ENCODE measurements around the gene NKTR.

NKTR gene

DNA sequence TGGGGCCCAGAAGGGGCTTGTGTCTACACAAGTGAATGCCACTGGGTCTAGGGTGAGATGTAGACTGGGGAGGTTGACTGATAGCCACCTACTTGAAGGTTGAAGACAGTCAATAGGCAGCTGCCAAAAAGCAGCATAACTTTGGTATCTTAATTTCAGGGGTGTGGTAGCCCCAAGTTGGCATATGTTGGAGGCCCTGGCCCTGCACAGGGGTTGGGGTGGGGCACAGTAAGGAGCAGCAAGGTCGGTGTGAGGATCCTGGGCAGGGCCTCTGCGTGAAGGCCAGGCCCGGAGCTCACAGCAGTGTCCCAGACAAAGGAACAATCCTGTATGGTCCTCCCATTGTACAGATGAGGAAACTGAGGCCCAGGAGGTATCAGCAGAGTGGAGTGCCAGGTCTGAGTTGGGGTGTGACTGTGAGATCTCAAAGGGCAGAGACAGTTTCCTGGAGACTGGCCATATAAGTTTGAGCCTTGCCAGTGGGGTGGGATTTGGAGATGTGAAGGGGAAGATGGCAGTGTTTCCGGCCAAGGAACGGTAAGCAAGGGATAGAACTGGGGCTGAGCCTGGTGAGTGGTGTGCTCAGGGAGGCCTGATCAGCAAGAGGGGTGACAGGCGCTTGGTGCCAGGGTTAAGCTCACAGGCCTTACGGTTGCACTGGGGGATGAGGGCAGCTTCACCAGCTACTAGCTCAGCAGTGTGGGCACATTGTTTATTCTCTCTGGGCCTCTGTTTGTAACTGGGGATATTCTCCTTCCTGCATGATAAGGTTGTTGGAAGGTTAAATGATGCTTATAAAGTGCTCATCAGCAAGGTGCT, 86.6 kb downstream of the NKTR start:
- H3K4me3 ChIP-seq (ENCODE audit: low read length), result no peak overlapping the region
- DNase-seq (ENCODE audit: low read depth), result no peak
- TF ChIP-seq, protein P1, sequence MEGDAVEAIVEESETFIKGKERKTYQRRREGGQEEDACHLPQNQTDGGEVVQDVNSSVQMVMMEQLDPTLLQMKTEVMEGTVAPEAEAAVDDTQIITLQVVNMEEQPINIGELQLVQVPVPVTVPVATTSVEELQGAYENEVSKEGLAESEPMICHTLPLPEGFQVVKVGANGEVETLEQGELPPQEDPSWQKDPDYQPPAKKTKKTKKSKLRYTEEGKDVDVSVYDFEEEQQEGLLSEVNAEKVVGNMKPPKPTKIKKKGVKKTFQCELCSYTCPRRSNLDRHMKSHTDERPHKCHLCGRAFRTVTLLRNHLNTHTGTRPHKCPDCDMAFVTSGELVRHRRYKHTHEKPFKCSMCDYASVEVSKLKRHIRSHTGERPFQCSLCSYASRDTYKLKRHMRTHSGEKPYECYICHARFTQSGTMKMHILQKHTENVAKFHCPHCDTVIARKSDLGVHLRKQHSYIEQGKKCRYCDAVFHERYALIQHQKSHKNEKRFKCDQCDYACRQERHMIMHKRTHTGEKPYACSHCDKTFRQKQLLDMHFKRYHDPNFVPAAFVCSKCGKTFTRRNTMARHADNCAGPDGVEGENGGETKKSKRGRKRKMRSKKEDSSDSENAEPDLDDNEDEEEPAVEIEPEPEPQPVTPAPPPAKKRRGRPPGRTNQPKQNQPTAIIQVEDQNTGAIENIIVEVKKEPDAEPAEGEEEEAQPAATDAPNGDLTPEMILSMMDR (conservative IDR thresholded peaks at IDR 0.05; ENCODE audit: low read depth, low read length), result no peak

DNA sequence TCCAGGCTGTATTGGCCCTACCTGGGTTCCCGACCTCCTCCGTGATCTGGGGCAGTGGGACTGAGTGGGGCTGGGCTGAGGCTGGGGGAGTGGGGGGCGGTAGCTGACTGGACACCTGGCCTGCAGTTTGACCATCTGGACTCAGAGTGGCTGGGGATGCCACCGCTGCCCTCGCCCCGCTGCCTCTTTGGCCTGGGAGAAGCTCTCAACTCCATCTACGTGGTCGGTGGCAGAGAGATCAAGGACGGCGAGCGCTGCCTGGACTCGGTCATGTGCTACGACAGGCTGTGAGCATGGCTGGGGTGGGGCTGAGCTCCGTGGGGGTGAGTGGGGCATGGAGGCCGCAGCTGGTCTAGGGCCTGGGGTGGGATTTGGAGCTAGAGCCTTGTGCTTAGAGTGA, 87.5 kb downstream of the NKTR start:
- TF ChIP-seq, protein P1 (conservative IDR thresholded peaks at IDR 0.05; ENCODE audit: low read depth, low read length), result no peak
- H3K4me3 ChIP-seq (ENCODE audit: low read length), result no peak overlapping the region
- no peak for DNase-seq (ENCODE audit: low read depth)

DNA sequence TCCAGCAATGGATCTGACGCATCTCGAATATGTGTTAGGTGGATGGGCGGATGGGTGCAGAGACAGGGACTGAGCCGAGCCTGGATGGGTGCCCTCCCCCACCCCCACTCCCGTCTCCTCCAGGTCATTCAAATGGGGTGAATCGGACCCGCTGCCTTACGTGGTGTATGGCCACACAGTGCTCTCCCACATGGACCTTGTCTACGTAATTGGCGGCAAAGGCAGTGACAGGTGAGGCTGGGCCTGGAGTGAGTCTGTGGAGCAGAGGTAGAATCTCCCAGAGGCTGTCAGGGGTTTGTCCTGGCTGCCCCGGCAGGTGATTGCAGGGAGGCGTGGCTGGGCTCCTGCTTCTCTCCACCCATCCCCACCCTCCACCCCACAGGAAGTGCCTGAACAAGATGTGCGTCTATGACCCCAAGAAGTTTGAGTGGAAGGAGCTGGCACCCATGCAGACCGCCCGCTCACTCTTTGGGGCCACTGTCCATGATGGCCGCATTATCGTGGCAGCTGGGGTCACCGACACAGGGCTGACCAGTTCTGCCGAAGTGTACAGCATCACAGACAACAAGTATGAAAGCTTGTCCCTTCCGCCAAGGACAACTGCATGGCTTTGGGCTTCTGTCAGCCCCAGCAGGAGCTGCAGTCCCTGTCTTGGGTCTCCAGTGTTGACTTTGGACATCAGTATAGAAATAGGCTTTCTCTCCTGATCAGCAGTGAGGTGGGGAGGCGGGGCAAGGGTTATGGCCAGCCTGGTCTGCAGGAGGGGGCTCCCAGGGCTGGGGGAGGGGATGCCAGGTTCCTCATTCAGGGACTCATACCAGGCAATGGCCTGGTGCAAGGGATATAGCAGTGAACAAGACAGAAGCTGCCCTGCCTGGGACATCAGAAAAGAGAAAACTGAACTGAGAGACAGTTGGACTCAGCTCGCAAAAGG, 88.3 kb downstream of the NKTR start:
- DNase-seq (ENCODE audit: low read depth), result no peak
- TF ChIP-seq, protein P1 (conservative IDR thresholded peaks at IDR 0.05; ENCODE audit: low read depth, low read length), result no peak

DNA sequence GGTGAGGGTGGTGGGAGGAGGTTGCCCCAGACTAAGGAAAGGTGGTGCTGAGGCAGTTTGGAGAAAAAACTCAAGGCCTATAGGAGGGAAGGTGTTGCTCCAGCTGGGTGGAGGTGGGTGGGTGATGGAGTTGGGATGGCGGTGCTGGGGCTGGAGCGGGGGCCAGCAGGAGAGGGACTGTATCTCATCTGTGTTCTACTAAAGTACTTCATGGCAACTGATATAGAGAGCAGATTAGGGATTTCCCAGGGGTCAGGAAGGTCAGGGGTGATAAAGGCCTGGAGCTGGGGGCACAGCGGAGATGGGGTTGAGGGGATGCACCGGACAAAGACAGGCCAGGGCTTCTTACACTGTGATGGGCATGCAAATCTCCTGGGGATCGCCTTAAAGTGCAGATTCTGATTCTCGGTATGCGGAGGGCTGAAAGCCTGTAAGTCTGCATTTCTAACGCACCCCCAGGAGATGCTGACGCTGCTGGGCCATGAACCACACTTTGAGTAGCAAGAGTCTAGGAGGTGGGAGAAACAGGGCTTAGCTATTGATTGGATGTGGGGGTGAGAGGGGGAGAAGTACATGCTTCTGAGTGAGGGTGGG, 89.0 kb downstream of the NKTR start:
- no peak for DNase-seq (ENCODE audit: low read depth)
- TF ChIP-seq, protein P1 (conservative IDR thresholded peaks at IDR 0.05; ENCODE audit: low read depth, low read length), result no peak

More for the DNA sequence above, 88.3 kb downstream of the NKTR start:
- H3K4me3 ChIP-seq (ENCODE audit: low read length), result no peak overlapping the region

DNA sequence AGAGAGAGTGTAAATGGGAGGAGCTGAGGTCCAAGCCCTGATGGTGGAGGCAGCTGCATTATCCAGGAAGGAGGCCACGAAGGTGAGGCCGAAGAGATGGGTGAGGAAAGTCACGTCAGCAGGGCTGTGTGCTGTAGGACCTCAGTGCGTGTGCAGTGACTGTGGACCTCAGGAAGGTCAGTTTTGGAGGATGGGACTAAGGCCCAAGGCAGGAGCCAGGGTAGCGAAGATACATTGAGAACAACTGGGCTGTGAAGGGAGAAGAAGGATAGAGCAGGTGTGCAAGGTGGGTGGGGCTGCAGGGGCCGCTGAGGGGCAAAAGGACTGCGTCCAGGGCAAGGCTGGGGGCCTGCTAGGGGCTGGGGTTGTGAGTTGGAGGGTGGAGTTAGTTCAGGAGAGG, 89.7 kb downstream of the NKTR start:
- no peak for DNase-seq (ENCODE audit: low read depth)
- no peak overlapping the region for H3K4me3 ChIP-seq (ENCODE audit: low read length)
- TF ChIP-seq, protein P1 (conservative IDR thresholded peaks at IDR 0.05; ENCODE audit: low read depth, low read length), result no peak

More for the DNA sequence above, 89.0 kb downstream of the NKTR start:
- H3K4me3 ChIP-seq (ENCODE audit: low read length), result no peak overlapping the region

DNA sequence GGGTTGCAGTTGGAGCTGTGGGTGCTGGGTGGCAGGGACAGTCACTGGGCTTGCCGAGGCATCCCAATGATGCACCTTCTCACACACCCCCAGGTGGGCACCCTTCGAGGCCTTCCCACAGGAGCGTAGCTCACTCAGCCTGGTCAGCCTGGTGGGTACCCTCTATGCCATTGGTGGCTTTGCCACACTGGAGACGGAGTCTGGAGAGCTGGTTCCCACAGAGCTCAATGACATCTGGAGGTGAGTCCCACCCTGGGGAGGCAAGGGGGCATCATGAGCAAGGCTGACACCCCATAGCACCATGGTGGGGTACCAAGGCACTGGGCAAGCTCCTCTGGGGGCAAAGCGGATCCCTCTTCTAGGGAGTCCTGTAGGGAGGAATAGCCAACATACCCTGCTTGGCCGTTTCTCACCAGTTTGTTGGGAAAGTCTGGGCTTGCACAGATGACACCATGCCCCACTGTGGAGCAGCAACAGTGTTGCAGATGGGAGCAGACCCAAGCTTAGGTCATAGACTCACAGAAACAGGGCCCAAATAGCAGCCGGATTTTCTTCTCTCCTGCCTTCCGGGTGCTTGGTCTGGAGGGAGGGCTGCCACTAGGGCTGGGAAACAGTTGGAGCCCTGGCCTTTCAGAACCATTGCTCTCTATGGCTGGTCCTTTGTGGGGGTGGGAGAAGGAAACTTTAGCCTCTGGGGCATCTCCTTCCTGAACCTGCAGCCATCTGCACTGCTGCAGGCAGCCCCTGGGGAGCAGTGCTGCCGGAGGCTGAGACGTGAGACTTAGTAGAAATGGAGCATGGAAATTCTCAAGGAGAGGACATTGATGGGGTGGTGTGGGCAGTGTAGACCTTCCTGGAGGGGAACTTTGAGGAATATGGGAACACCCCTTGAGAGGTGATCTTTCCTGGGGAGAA, 90.5 kb downstream of the NKTR start:
- no peak overlapping the region for H3K4me3 ChIP-seq (ENCODE audit: low read length)
- TF ChIP-seq, protein P1 (conservative IDR thresholded peaks at IDR 0.05; ENCODE audit: low read depth, low read length), result no peak
- DNase-seq (ENCODE audit: low read depth), result no peak

All from retinal pigment epithelial cell (primary cell).